ENCODE results near the gene DPP6. TPM values are rescaled to one million over a fixed set of nuclear protein-coding genes. Genes with fewer than 3 reads are reported as not detected.

DPP6 gene
- total RNA-seq, 1 experiment from 2014 or later, result not detected

GRCh38 chr7:154917808-154918160 lies 865.6 kb downstream of the DPP6 start:
- Histone ChIP-seq H3K36me3 (ENCODE audit: insufficient read depth, low read length, poor library complexity, severe bottlenecking) (no peaks in the 10 kb centered on the region), H3K27ac (ENCODE audit: low read depth, low read length, poor library complexity, severe bottlenecking) (no peak overlapping the region), H3K9me3 (ENCODE audit: low read depth, low read length, poor library complexity, severe bottlenecking) (no peaks in the 10 kb centered on the region), H3K4me1 (ENCODE audit: insufficient read depth, low read length, poor library complexity, severe bottlenecking) (no peaks in the 10 kb centered on the region), H3K4me3 (ENCODE audit: low read depth, low read length, poor library complexity, severe bottlenecking) (no peak overlapping the region), H3K27me3 (replicated peaks; ENCODE audit: insufficient read depth, low read depth, low read length, poor library complexity) (peaks cover 23% of the 10 kb centered on the region)
- BruUV-seq (replicated peaks), result no TSS peak
- CTCF ChIA-PET, result no interaction called here
- intact Hi-C loops (cut with micrococcal nuclease; ENCODE audit: unreplicated experiment), result no loop called here
- TF ChIP-seq CTCF (conservative IDR thresholded peaks at IDR 0.05; ENCODE audit: low read depth, low read length), result no peak
- no peak for TF ChIP-seq EZH2 (IDR thresholded peaks at IDR 0.05; ENCODE audit: borderline replicate concordance, low read depth, low read length, poor library complexity, severe bottlenecking)
- no peak for DNase-seq (ENCODE audit: low spot score)
- POLR2A ChIA-PET (ENCODE audit: low non-redundant PET), result no interaction called here

GRCh38 chr7:154918266-154918665 lies 866.1 kb downstream of the DPP6 start:
- Histone ChIP-seq H3K27me3 (replicated peaks; ENCODE audit: insufficient read depth, low read depth, low read length, poor library complexity) (peaks cover 28% of the 10 kb centered on the region), H3K9me3 (ENCODE audit: low read depth, low read length, poor library complexity, severe bottlenecking) (no peaks in the 10 kb centered on the region), H3K36me3 (ENCODE audit: insufficient read depth, low read length, poor library complexity, severe bottlenecking) (no peaks in the 10 kb centered on the region), H3K4me3 (ENCODE audit: low read depth, low read length, poor library complexity, severe bottlenecking) (no peak overlapping the region), H3K4me1 (ENCODE audit: insufficient read depth, low read length, poor library complexity, severe bottlenecking) (no peaks in the 10 kb centered on the region), H3K27ac (ENCODE audit: low read depth, low read length, poor library complexity, severe bottlenecking) (no peak overlapping the region)
- intact Hi-C loops (cut with micrococcal nuclease; ENCODE audit: unreplicated experiment), result no loop called here
- TF ChIP-seq EZH2 (IDR thresholded peaks at IDR 0.05; ENCODE audit: borderline replicate concordance, low read depth, low read length, poor library complexity, severe bottlenecking) (no peak), CTCF (conservative IDR thresholded peaks at IDR 0.05; ENCODE audit: low read depth, low read length) (no peak)
- no TSS peak for BruUV-seq (replicated peaks)
- no peak for DNase-seq (ENCODE audit: low spot score)
- CTCF ChIA-PET, result no interaction called here
- POLR2A ChIA-PET (ENCODE audit: low non-redundant PET), result no interaction called here

GRCh38 chr7:154918741-154919140 lies 866.5 kb downstream of the DPP6 start:
- BruUV-seq (replicated peaks), result no TSS peak
- Histone ChIP-seq H3K4me3 (ENCODE audit: low read depth, low read length, poor library complexity, severe bottlenecking) (no peak overlapping the region), H3K4me1 (ENCODE audit: insufficient read depth, low read length, poor library complexity, severe bottlenecking) (no peaks in the 10 kb centered on the region), H3K9me3 (ENCODE audit: low read depth, low read length, poor library complexity, severe bottlenecking) (no peaks in the 10 kb centered on the region), H3K36me3 (ENCODE audit: insufficient read depth, low read length, poor library complexity, severe bottlenecking) (no peaks in the 10 kb centered on the region), H3K27me3 (replicated peaks; ENCODE audit: insufficient read depth, low read depth, low read length, poor library complexity) (peaks cover 33% of the 10 kb centered on the region), H3K27ac (ENCODE audit: low read depth, low read length, poor library complexity, severe bottlenecking) (no peak overlapping the region)
- intact Hi-C loops (cut with micrococcal nuclease; ENCODE audit: unreplicated experiment), result no loop called here
- ChIA-PET POLR2A (ENCODE audit: low non-redundant PET) (no interaction called here), CTCF (no interaction called here)
- TF ChIP-seq CTCF (conservative IDR thresholded peaks at IDR 0.05; ENCODE audit: low read depth, low read length) (no peak), EZH2 (IDR thresholded peaks at IDR 0.05; ENCODE audit: borderline replicate concordance, low read depth, low read length, poor library complexity, severe bottlenecking) (no peak)
- no peak for DNase-seq (ENCODE audit: low spot score)

All from A673 (cell line).